Measurements from ENCODE around the gene NECTIN3.

Gene NECTIN3

GRCh38 chr3:111210866-111211564, 139.4 kb downstream of the NECTIN3 start:
- DNase-seq = no peak

- no peak for DNase-seq
Observed at GRCh38 chr3:111212511-111212910, 140.9 kb downstream of the NECTIN3 start.

GRCh38 chr3:111215481-111215880, 143.9 kb downstream of the NECTIN3 start:
- no peak for DNase-seq

- DNase-seq = no peak
Observed at GRCh38 chr3:111218615-111219014, 147.0 kb downstream of the NECTIN3 start.

- no peak for DNase-seq
Observed at GRCh38 chr3:111227216-111227615, 155.6 kb downstream of the NECTIN3 start.

GRCh38 chr3:111229301-111229700, 157.7 kb downstream of the NECTIN3 start:
- no peak for DNase-seq

- DNase-seq = no peak
Observed at GRCh38 chr3:111236836-111237713, 165.5 kb downstream of the NECTIN3 start.

- no peak for DNase-seq
Observed at GRCh38 chr3:111237946-111238345, 166.3 kb downstream of the NECTIN3 start.

- DNase-seq = no peak
Observed at GRCh38 chr3:111238885-111239284, 167.3 kb downstream of the NECTIN3 start.

GRCh38 chr3:111241960-111242359, 170.3 kb downstream of the NECTIN3 start:
- no peak for DNase-seq

Data from RPMI8226 (cell line).